DOHH2 (cell line): ENCODE measurements around the gene FAM184B.

Experiments used
- H3F3A ChIP-seq: fragments of 200-600 bp; sonication (generic), shearing (Covaris generic); 2 replicates; pipeline ENCODE4 v1.6.0; 2016; ENCODE audit warnings: antibody characterized with exemption, mild to moderate bottlenecking; ENCODE audit not compliant: control insufficient read depth, insufficient read depth
- H3K27ac ChIP-seq: fragments of 200-600 bp; sonication (generic); 2 replicates; pipeline ENCODE4 v1.5.1; 2014; ENCODE audit warnings: low read depth, mild to moderate bottlenecking, low read length, moderate library complexity
- H3K27me3 ChIP-seq: fragments of 200-600 bp; sonication (generic); 2 replicates; pipeline ENCODE4 v1.6.1; 2014; ENCODE audit warnings: mild to moderate bottlenecking, low read length, mixed read lengths; ENCODE audit not compliant: control insufficient read depth
- H3K36me3 ChIP-seq: fragments of 200-600 bp; sonication (generic); 2 replicates; pipeline ENCODE4 v1.6.1; 2014; ENCODE audit warnings: mild to moderate bottlenecking, low read length, moderate library complexity, mixed read lengths; ENCODE audit not compliant: control insufficient read depth
- H3K4me1 ChIP-seq: fragments of 200-600 bp; sonication (generic); 2 replicates; pipeline ENCODE4 v1.6.1; 2014; ENCODE audit warnings: mild to moderate bottlenecking, low read length, mixed read lengths; ENCODE audit not compliant: control insufficient read depth
- H3K4me2 ChIP-seq: fragments of 200-600 bp; sonication (generic); 2 replicates; pipeline ENCODE4 v1.6.0; 2014; ENCODE audit warnings: mild to moderate bottlenecking, low read length, moderate library complexity
- H3K4me3 ChIP-seq: fragments of 200-600 bp; sonication (generic); 2 replicates; pipeline ENCODE4 v1.5.1; 2014; ENCODE audit warnings: mild to moderate bottlenecking, low read length, mixed read lengths
- H3K79me2 ChIP-seq: fragments of 200-600 bp; sonication (generic); 2 replicates; pipeline ENCODE4 v1.6.1; 2014; ENCODE audit warnings: mild to moderate bottlenecking, low read length, mixed read lengths; ENCODE audit not compliant: control insufficient read depth
- H3K9me2 ChIP-seq: fragments of 200-600 bp; sonication (generic); replicated peaks from 2 replicates; pipeline ENCODE4 v1.6.1; 2014; ENCODE audit warnings: mild to moderate bottlenecking, low read length, mixed read lengths; ENCODE audit not compliant: control insufficient read depth
- H3K9me3 ChIP-seq: fragments of 200-600 bp; sonication (generic); 2 replicates; pipeline ENCODE4 v1.6.1; 2014; ENCODE audit warnings: antibody characterized with exemption, low read length, mixed read lengths; ENCODE audit not compliant: control insufficient read depth, insufficient read depth
- H4K20me1 ChIP-seq: fragments of 200-600 bp; sonication (generic); 2 replicates; pipeline ENCODE4 v1.6.0; 2014; ENCODE audit warnings: low read depth, mild to moderate bottlenecking, antibody characterized with exemption, low read length, moderate library complexity; ENCODE audit not compliant: control insufficient read depth, insufficient read depth
- EZH2phosphoT487 ChIP-seq: fragments of 200-600 bp; sonication (generic); IDR thresholded peaks from 2 replicates; pipeline ENCODE4 v1.6.1; 2017; ENCODE audit warnings: borderline replicate concordance, mild to moderate bottlenecking, antibody characterized with exemption, low read length, moderate library complexity, mixed read lengths
- TF ChIP-seq, protein P1 (sequence below): fragments of 200-600 bp; sonication (generic); IDR thresholded peaks from one replicate; pipeline ENCODE4 v1.5.1; 2014; ENCODE audit warnings: antibody characterized with exemption, mild to moderate bottlenecking, low read depth, low read length; ENCODE audit not compliant: poor library complexity, severe bottlenecking

Gene FAM184B

DNA sequence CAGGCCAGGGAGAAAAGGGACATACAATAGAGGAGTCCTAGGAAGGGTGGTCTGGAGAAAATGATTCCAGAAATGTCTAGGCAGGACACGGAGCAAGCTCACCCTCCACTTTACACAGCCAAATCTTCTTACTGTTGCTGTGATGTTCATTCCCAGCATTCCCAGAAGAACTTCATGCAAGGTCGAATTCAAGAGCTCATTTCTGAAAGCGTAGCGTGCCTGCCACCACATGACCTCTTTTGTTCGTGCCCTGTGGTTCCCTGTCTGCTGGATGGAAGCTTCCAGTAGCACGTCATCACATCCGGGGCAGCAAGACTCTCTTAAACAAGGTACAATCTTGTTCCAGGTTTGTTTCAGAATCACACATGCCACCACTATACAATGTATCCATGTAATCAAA lies 57.8 kb downstream of the FAM184B start:
- no peaks in the 10 kb centered on the region for H4K20me1 ChIP-seq
- no peak overlapping the region for H3K27ac ChIP-seq
- H3K9me3 ChIP-seq = no peaks in the 10 kb centered on the region
- H3K79me2 ChIP-seq = no peaks in the 10 kb centered on the region
- TF ChIP-seq, protein P1, sequence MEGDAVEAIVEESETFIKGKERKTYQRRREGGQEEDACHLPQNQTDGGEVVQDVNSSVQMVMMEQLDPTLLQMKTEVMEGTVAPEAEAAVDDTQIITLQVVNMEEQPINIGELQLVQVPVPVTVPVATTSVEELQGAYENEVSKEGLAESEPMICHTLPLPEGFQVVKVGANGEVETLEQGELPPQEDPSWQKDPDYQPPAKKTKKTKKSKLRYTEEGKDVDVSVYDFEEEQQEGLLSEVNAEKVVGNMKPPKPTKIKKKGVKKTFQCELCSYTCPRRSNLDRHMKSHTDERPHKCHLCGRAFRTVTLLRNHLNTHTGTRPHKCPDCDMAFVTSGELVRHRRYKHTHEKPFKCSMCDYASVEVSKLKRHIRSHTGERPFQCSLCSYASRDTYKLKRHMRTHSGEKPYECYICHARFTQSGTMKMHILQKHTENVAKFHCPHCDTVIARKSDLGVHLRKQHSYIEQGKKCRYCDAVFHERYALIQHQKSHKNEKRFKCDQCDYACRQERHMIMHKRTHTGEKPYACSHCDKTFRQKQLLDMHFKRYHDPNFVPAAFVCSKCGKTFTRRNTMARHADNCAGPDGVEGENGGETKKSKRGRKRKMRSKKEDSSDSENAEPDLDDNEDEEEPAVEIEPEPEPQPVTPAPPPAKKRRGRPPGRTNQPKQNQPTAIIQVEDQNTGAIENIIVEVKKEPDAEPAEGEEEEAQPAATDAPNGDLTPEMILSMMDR = no peak
- TF ChIP-seq EZH2phosphoT487 = no peak
- H3K4me3 ChIP-seq = no peak overlapping the region
- H3K36me3 ChIP-seq = no peaks in the 10 kb centered on the region
- no peaks in the 10 kb centered on the region for H3K27me3 ChIP-seq
- no peaks in the 10 kb centered on the region for H3K4me1 ChIP-seq
- no peak overlapping the region for H3K4me2 ChIP-seq
- no peaks in the 10 kb centered on the region for H3K9me2 ChIP-seq
- no peaks in the 10 kb centered on the region for H3F3A ChIP-seq

DNA sequence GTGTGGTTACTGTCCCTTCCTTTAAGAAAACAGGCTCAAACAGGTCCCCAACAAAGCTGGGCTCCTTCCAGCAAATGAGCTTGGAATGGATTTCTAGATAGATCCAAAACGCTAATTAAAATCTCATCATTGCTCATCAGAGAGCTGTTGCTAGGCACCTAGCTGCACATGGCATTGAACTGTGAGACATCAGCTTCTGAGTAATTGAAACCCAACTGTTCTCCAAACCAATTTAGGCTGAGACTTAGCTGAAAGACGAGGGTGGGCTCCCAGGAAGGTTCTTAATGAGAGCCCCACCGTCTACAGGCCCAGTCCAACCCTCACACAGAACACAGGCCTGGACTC lies 59.1 kb downstream of the FAM184B start:
- no peak overlapping the region for H3K4me3 ChIP-seq
- H3K27ac ChIP-seq = no peak overlapping the region
- H3K4me2 ChIP-seq = no peak overlapping the region
- TF ChIP-seq, protein P1 = no peak
- TF ChIP-seq EZH2phosphoT487 = no peak
- H3K27me3 ChIP-seq = no peaks in the 10 kb centered on the region
- no peaks in the 10 kb centered on the region for H3K9me2 ChIP-seq
- no peaks in the 10 kb centered on the region for H3K4me1 ChIP-seq
- no peaks in the 10 kb centered on the region for H3K36me3 ChIP-seq
- H3F3A ChIP-seq = no peaks in the 10 kb centered on the region
- no peaks in the 10 kb centered on the region for H4K20me1 ChIP-seq
- no peaks in the 10 kb centered on the region for H3K79me2 ChIP-seq
- H3K9me3 ChIP-seq = no peaks in the 10 kb centered on the region

DNA sequence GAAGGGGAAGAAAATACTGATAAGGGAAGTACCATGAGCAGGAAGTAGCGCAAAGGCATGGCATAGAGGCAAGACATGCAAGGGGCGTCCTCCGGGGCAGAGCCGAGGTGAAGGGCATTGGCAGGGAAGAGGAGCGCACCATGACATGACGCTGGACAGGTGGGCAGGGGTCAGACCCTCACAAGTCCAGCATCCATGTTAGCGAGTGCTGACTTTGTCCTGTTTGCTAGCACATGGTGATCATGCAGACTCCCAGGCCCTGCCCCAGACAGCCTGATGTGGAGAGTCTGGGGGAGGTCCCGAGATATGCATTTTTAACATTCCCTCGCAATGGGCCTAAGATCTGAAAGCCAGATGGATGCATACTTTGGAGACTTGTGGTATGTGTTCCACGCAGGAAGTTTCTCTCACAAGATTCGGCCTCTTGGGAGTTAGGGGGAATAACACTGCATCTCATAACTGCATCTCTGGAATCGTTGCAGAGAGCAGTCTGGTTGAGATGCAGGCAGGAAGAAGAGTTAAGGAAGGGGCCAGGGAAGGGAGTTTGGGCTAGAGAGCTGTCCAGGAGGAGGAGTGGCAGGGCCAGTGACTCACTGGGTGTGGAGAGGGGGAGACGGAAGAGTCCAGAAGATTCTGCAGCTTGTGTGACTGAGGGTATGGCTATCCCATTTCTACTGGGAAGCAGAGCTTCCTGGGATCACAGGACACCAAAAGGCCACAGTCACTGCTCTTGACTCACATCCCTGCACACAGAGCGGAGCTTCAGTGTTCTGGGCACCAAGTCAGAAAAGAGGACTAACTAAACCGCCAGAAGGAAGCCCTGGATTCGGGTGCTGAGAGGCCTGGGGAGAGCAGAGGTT lies 59.7 kb downstream of the FAM184B start:
- Histone ChIP-seq H3K4me2 (no peak overlapping the region), H3K4me1 (no peaks in the 10 kb centered on the region), H3K27ac (no peak overlapping the region), H3F3A (no peaks in the 10 kb centered on the region), H3K9me3 (no peaks in the 10 kb centered on the region), H3K27me3 (no peaks in the 10 kb centered on the region), H3K36me3 (no peaks in the 10 kb centered on the region), H3K9me2 (no peaks in the 10 kb centered on the region), H3K79me2 (no peaks in the 10 kb centered on the region), H4K20me1 (no peaks in the 10 kb centered on the region), H3K4me3 (no peak overlapping the region)
- TF ChIP-seq EZH2phosphoT487 = no peak
- TF ChIP-seq, protein P1 = no peak
